KOPT-K1 (cell line): ENCODE results near the gene EGLN3.

ENCODE experiments used
- H3K27ac ChIP-seq: fragments of 200-600 bp; sonication (generic); 2 replicates; pipeline ENCODE4 v1.5.1; 2016; ENCODE audit warnings: antibody characterized with exemption, mild to moderate bottlenecking, low read depth, low read length; ENCODE audit not compliant: poor library complexity, severe bottlenecking
- H3K36me3 ChIP-seq: fragments of 200-600 bp; sonication (generic); 2 replicates; pipeline ENCODE4 v1.5.1; 2017; ENCODE audit warnings: antibody characterized with exemption, mild to moderate bottlenecking, low read length, moderate library complexity; ENCODE audit not compliant: insufficient read depth
- H3K9me3 ChIP-seq: fragments of 200-600 bp; sonication (generic); 2 replicates; pipeline ENCODE4 v1.5.1; 2017; ENCODE audit warnings: antibody characterized with exemption, low read length, mild to moderate bottlenecking; ENCODE audit not compliant: insufficient read depth, poor library complexity, severe bottlenecking

The EGLN3 gene

DNA sequence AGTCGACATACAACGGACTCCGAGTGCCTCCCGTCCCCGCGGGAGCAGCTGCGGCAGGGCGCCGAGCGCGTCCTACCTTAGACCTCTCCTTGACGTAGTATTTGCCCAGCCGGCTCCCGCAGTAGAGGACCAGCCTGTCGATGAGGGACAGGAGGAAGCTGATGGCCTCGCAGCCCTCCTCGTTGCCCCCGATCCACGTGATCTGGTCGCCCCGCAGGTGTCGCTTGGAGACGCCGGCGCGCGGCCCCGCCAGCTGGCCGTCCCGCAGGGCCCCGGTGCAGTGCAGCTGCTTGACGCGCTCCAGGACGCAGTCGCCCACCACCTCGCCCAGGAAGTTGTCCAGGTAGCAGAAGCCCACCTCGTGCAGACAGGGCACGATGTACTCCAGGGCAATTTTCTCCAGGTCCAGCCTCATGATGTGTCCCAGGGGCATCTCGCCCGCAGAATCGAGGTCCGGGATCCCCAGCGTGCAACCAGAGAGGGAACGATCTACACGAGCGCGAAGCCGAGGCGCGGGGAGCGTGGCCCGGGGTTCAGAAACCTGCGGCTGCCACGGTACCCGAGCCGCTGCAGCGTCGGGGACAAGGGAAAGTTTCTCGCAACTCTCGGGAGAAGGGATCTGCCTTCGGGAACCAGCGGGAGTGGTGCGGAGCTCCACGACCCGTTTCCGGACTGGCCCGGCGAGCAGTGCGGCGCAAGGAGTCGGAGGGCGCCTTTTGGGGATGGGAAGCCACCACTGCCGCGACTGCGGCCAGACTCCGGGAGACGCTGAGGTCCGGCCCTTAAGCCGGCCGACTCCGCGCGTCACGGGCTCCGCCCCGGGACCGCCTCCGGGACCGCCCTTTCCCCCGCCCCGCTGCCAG is at the start of gene EGLN3:
Gene EGLN3 (minus strand): TSS at position 755 of the 863 bp plus-strand sequence. CDS start 322 bp downstream, at position 433.
- H3K27ac ChIP-seq: peak within 1 kb of the TSS; percentile 45
- no peaks in the 10 kb centered on the region for H3K36me3 ChIP-seq
- no peaks in the 10 kb centered on the region for H3K9me3 ChIP-seq

DNA sequence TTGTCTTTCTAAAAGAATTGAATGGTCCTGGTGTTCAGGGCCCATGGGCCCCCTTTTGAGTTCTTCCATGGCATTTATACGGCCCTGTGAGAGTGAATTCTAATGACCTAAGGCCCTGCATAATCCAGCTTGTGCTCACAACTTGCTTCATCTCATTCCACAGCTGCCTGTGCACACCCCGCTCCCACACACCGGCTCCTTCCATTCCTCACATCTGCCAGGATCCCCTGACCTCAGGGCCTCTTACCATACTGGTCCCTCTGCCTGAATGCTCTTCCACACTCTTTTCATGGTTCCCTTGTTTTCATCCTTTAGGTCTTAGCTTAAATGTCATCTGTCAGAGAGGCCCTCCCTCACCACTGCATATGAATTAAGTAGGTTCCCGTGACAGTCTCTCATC is 49.5 kb upstream of the EGLN3 start:
- Histone ChIP-seq H3K27ac (no peak overlapping the region), H3K36me3 (peaks cover 31% of the 10 kb centered on the region), H3K9me3 (no peaks in the 10 kb centered on the region)

- H3K9me3 ChIP-seq: no peaks in the 10 kb centered on the region
- H3K27ac ChIP-seq: no peak overlapping the region
- H3K36me3 ChIP-seq: peaks cover 31% of the 10 kb centered on the region
Observed at GRCh38 chr14:33999771-34000291, 49.0 kb upstream of the EGLN3 start.

DNA sequence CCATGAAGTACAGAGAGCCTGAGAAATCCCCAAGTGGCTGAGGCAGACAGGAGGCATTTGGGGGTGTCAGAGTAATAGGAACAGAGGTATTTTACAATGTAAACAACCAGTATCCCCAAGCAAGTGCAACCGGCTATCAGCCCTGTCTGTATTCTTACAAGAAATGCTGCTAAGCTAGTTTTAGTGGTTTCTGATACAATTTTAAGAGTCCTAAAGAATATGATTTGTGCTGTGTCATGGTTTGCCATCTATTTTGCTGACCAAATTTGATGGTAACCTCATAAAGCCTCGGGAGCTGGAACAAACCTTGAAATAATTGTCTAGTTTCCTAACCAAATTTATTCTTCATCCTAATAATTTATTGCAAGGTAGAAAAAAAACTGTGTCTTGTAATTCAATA is 46.7 kb upstream of the EGLN3 start:
- Histone ChIP-seq H3K36me3 (peaks cover 39% of the 10 kb centered on the region), H3K9me3 (no peaks in the 10 kb centered on the region), H3K27ac (no peak overlapping the region)

- Histone ChIP-seq H3K36me3 (peaks cover 36% of the 10 kb centered on the region), H3K9me3 (no peaks in the 10 kb centered on the region), H3K27ac (no peak overlapping the region)
Observed at GRCh38 chr14:33996462-33996861, 45.6 kb upstream of the EGLN3 start.

GRCh38 chr14:33993246-33993645 is 42.4 kb upstream of the EGLN3 start:
- Histone ChIP-seq H3K9me3 (no peaks in the 10 kb centered on the region), H3K36me3 (peaks cover 19% of the 10 kb centered on the region), H3K27ac (no peak overlapping the region)

GRCh38 chr14:33992274-33993007 is 41.6 kb upstream of the EGLN3 start:
- Histone ChIP-seq H3K9me3 (peaks cover 4% of the 10 kb centered on the region), H3K36me3 (peaks cover 27% of the 10 kb centered on the region), H3K27ac (no peak overlapping the region)

- Histone ChIP-seq H3K36me3 (peaks cover 39% of the 10 kb centered on the region), H3K9me3 (peaks cover 6% of the 10 kb centered on the region), H3K27ac (peak overlapping the region; percentile 49)
Observed at GRCh38 chr14:33990790-33991189, 39.9 kb upstream of the EGLN3 start.

DNA sequence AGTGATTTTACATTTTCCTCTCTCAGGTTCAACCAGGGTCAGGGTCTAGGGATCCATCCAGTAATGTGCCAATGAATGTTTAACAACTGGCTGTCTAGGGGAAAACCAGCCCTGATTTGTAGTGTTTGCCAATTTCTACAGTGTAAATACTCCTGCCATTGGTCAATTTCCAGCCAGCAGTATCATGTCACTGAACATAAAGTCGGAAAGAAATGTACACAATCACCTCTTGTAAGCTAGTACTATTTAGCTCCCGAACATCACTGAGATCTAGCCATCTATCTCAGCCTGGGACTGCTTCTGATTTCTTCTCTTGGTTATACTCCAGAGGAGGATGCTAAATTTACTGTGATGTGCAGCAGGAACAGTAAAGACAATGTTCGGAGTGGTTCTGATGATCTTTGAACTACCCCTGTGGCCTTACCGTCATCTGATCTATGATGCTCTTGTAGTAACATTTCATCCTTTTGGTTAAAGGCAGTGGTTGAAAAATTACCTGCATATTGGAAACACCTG is 36.7 kb upstream of the EGLN3 start:
- H3K9me3 ChIP-seq: peaks cover 17% of the 10 kb centered on the region
- H3K36me3 ChIP-seq: peaks cover 35% of the 10 kb centered on the region
- H3K27ac ChIP-seq: no peak overlapping the region

GRCh38 chr14:33986804-33987203 is 35.9 kb upstream of the EGLN3 start:
- Histone ChIP-seq H3K9me3 (peaks cover 17% of the 10 kb centered on the region), H3K27ac (no peak overlapping the region), H3K36me3 (peaks cover 31% of the 10 kb centered on the region)

DNA sequence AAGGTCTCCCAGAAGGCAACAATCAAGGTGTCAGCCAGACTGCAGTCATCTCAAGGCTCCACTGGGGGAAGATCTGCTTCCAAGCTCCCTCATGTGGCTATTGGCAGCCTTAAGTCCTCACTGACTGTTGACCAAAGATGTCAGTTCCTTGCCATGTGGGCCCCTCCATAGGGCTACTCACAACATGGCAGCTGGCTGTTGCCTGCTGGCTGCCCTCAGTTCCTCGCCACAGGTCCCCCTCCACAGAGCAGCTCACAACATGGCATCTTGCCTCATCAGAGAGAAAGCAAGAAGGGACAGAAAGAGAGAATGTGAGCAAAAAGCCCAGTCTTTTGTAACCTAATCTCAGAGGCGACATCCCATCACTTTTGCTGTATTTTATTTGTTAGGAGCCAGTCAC is 34.4 kb upstream of the EGLN3 start:
- peaks cover 17% of the 10 kb centered on the region for H3K9me3 ChIP-seq
- H3K36me3 ChIP-seq: peaks cover 31% of the 10 kb centered on the region
- H3K27ac ChIP-seq: no peak overlapping the region

GRCh38 chr14:33979613-33980276 is 28.9 kb upstream of the EGLN3 start:
- Histone ChIP-seq H3K9me3 (peaks cover under 1% of the 10 kb centered on the region), H3K27ac (peak overlapping the region; percentile 24), H3K36me3 (peaks cover under 1% of the 10 kb centered on the region; the same call in 1 of the 2 replicates)

- Histone ChIP-seq H3K9me3 (no peaks in the 10 kb centered on the region), H3K36me3 (no peaks in the 10 kb centered on the region), H3K27ac (no peak overlapping the region)
Observed at GRCh38 chr14:33978892-33979612, 28.2 kb upstream of the EGLN3 start.

GRCh38 chr14:33972583-33973081 is 21.8 kb upstream of the EGLN3 start:
- Histone ChIP-seq H3K9me3 (peaks cover 13% of the 10 kb centered on the region), H3K27ac (no peak overlapping the region), H3K36me3 (no peaks in the 10 kb centered on the region)
